MV-4-11 (cell line): ENCODE data around the gene SLC14A1.

ENCODE experiments used
- DNase-seq: peaks from one replicate; lab custom pipeline; 2025; lab: John Stamatoyannopoulos, UW

SLC14A1 gene

GRCh38 chr18:45723567-45724355 is at the start of gene SLC14A1:
TSS of gene SLC14A1 (plus strand) at chr18:45724181. CDS start at chr18:45730321, 6,140 bp downstream.
- DNase-seq, result no peak

DNA sequence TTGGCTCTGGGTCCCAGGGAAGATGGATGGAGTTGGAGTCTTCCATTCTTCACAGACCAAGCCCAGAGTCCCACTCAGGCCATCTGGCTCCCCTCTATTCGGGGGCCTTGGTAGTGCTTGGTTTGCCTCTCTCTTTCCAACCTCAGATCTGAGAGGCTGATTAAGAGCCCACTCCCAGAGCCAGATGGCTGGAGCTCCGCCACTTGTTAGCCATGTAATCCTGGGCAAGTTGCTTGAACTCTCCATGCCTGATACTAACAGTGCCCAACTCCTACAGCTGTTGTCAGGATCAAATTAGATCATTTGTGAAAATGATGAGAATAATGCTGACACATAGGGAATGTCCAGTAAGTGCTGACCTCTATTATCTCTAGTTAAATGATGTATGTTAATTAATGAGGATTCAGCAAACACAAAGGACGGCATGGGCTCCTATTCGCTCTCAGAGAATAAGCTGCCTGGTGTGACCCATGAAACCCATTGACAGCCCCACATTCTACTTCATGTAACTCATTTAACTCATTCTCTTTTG is 46.6 kb upstream of the SLC14A1 start:
- no peak for DNase-seq

- DNase-seq, result no peak
These were observed 45.5 kb upstream of the SLC14A1 start for GRCh38 chr18:45678441-45678840.

GRCh38 chr18:45678850-45679249 is 45.1 kb upstream of the SLC14A1 start:
- no peak for DNase-seq

DNA sequence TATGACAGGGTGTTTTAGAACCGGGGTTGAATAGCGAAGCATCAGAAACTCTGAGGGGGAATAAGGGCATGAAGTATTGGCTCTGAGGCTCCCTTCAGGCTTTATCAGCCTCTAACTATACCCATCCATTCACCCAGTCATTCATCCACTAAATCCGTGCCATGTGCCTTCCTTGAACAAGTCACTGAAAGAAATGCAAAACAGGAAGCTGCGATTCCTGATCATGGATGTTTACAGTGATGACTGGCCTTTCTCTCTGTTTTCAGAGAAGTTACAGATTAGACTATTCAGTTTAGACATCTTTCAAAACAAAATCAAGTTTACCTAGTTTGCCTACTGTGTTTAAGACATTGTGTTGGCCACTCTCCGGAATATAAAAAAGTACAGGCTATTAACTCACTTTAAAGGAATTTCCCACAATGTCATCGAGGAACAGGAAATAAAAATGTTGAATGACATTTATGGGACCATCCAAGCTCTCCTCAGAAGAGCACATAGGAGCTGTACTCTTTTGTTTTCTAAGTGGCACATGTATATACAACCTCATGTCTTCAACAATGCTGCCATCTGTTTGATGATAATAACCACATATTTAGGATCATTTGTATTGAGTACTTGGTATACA is 43.8 kb upstream of the SLC14A1 start:
- DNase-seq, result no peak

- no peak for DNase-seq
These were observed 41.8 kb upstream of the SLC14A1 start for GRCh38 chr18:45682181-45682580.

DNA sequence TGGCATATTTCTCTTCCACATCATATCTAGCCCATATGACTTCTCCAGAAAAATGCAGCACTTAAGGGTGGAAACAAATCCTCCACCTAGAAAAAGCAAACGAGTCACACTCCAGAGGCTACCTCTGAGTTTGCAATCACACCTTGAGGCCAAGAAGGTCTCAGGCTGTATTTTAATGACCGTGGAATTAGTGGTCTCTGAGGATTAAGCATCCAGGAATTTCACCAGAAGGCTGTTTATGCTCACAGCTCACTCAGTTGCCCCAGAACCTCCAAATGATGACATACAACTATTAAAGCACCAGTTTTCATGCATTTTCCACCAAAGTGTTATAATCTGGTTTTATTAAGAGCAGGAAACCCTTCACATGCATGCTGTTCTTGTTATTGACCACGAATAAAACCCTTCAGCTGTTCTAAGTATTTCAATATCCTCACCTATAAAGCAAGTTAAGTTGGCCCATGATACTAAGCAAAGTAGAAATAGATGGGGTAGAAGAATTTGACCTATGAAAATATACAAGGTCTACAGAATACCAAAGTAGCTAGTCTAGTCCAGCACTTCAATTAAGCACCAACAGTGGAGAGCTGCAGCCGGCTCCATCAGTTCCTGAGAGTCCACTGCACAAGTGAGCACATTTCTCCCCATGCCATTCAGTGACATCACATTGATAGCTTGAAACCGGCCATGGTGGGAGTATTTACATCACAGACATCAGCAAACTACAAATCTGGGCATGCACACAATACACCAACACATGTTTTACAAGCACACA is 39.5 kb upstream of the SLC14A1 start:
- no peak for DNase-seq

- DNase-seq, result peak; percentile 97
These were observed 36.9 kb upstream of the SLC14A1 start for GRCh38 chr18:45686891-45687611.

GRCh38 chr18:45687621-45688020 is 36.4 kb upstream of the SLC14A1 start:
- DNase-seq, result peak; percentile 47

DNA sequence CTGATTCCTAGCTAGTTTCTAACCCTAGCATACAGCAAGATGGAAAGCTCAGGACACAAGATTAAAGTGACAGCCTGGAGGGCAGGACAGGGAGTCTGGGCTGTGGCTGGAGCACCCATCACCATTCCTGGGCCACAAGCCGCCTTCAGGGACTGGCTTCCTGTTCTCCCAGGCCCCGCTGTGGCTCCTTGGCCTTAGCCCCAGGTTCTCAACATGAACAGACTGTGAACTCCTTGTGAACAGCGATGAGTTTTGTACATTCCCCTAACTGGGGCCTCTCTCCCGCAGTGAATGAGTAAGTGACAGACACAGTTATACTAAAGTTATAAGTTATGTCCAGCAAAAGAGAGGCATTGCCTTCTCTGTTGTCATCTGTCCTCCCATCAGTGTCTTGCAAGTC is 35.9 kb upstream of the SLC14A1 start:
- DNase-seq, result peak; percentile 28

DNA sequence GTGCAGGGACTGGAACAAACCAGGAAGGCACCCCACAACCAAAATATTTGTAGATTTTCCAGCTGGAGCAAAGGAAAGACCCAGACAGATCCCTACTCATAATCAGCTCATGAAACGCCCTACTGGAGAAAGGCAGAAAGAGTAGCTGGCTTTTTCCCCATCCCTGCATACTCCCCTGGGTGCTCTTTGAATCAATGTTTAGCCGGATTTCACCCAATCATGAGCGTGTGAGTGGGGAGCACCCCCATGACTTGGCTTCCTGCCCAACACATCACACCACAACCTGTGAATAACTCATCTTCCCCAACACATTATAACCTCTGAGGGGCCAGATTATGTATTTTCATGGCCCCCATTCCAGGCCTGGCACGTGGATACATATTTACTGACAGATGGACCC is 35.1 kb upstream of the SLC14A1 start:
- DNase-seq, result no peak

- no peak for DNase-seq
These were observed 34.6 kb upstream of the SLC14A1 start for GRCh38 chr18:45689396-45689795.

DNA sequence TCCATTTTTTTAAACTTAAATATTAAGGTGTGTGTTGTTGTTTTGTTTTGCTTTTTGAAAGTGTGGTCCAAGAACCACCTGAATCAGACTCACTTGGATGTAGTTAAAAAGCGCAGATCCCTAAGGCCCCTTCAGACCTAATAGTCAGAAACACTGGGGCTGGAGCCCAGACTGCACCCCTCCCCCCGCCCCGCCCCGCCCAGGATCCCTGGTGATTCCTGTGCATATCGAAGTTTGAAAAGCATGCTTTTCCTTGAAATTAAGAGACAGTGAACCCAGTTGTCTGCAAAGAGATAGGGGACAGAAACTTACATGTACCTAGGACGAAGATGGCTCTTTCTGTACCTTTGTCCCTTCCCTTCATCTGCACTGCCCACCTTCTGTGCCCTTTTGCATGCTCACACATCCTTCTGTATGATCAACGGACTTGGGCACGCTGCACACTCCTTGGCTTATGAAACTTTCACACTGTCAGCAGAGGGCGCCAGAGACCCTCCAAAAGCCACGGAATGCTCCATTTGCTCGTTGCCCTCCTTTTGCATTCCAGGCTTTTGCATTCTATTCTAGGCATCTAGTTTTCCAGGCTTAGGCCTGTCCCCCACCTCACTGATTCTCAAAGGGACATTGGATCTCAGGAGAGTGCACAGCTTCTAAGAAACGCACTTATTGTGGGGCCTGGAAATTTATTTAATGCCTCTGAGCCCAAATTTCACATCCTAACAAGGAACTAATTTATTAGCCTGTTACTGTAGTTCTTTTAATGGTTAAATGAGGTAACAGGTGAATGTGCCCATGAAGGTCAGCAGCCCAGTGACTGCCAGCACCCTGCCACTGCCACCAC is 32.8 kb upstream of the SLC14A1 start:
- peak; percentile 48 for DNase-seq

DNA sequence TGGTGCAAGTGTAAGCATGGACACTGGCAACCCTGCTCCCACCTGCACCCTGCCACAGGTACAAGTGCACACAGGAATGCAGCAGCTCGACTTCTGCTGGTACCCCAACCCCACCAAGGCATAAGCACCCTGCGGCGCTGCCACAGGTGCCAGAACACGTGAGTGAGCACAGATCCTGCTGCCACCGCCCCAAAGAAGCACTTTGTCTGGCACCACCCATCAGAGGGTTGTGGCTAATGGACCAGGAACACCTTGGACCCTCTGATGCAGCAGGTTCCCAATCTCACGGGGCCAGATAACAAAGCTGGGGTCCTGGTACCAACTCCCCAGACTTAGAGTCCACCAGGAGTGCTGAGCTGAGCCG is 32.2 kb upstream of the SLC14A1 start:
- DNase-seq, result no peak

DNA sequence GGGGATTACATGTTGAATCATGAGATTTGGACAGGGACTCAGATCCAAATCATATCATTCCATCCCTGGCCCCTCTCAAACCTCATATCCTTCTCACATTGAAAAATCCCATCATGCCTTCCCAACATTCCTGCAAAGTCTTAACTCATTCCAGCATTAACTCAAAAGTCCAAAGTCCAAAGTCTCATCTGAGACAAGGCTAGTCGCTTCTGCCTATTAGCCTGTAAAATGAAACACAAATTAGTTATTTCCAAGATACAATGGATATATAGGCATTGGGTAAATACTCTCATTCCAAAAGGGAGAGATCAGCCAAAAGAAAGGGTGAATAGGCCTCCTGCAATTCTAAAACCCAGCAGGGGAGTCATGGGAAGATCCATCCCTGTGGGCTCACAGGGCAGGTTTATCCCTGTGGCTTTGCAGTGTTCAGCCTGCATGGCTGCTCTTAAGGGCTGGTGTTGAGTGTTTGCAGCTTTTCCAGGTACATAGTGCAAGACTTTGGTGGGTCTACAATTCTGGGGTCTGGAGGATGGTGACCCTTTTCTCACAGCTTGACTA is 21.2 kb upstream of the SLC14A1 start:
- DNase-seq, result no peak

DNA sequence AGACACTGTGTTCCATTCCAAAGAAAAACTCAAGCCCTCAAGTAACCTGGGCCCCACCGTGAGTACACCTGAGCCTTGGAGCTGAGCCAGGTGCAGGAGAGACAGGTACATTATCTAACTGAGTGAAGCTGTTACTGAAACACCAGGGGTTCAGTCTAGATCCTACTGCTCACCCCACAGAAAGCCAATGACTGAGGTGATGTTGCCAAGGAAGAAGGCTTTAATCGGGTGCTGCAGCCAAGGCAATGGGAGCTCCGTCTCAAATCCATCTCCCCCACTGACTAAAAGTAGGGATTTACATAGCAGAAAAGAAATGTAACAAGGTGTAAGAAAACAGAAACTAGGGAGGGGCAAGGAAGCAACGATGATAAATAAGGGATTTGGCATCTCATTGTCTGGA is 15.2 kb upstream of the SLC14A1 start:
- DNase-seq, result no peak

GRCh38 chr18:45712061-45712460 is 11.9 kb upstream of the SLC14A1 start:
- no peak for DNase-seq

- no peak for DNase-seq
These were observed 10.7 kb upstream of the SLC14A1 start for GRCh38 chr18:45713239-45713638.

DNA sequence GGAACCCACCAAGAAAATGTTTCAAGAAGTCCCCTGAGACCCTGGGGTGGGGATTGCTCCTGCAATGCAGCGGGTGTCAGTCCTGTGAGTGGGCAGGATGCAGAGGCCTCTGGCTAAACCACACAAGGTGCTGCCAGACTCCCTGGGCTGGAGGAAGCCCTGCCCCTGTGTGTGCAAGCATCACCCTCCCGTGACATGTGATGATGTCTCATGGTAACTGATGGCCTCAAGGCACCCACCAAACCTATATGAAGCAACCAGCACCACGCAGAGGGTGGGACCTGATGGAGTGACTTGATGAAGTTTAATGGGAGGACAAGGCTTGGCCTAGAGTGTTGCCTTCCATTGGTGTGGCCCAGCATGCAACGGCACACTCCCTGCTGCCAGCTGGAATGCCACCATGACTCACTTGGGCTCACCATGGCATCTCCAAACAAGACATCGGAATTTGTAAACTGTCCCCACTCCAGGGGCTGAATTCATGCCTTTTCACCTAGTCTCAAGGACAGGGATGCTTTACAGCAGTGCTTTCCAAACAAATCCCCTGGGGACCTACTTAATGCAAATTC is 8.7 kb upstream of the SLC14A1 start:
- DNase-seq, result no peak

- no peak for DNase-seq
These were observed 4.9 kb upstream of the SLC14A1 start for GRCh38 chr18:45719106-45719505.
